AG04449 (cell line): Measurements from ENCODE around the gene TBX5.

Source experiments
- CTCF ChIA-PET: fragments of 350-600 bp; formaldehyde crosslinking; extraction: SDS; loops from one replicate; lab custom pipeline; 2021; ENCODE audit warnings: antibody characterized with exemption; lab: Yijun Ruan, JAX
- POLR2A ChIA-PET: fragments of 400-600, 350-600 bp; formaldehyde crosslinking; extraction: SDS; loops from one replicate; lab custom pipeline; 2020; ENCODE audit warnings: antibody characterized with exemption, inconsistent platforms; lab: Yijun Ruan, JAX
- DNase-seq: peaks from one replicate; pipeline ENCODE4 v3.0.0-alpha.2; 2010; ENCODE audit warnings: low read depth, low spot score
- H3K4me3 ChIP-seq: 2 replicates; pipeline ENCODE4 v1.5.1; 2011; ENCODE audit warnings: low read depth, mild to moderate bottlenecking, control low read depth, low read length
- CTCF ChIP-seq: IDR thresholded peaks from one replicate; pipeline ENCODE4 v1.5.1; 2011; ENCODE audit warnings: mild to moderate bottlenecking, moderate library complexity, low read length, control low read depth, inconsistent platforms; ENCODE audit not compliant: insufficient read depth; ENCODE audit errors: missing control alignments

TBX5 gene

GRCh38 chr12:114343585-114344302 is 62.2 kb downstream of the TBX5 start:
- H3K4me3 ChIP-seq: no peak overlapping the region
- CTCF ChIA-PET: no interaction called here
- POLR2A ChIA-PET: no interaction called here
- TF ChIP-seq CTCF: no peak
- DNase-seq: no peak

DNA sequence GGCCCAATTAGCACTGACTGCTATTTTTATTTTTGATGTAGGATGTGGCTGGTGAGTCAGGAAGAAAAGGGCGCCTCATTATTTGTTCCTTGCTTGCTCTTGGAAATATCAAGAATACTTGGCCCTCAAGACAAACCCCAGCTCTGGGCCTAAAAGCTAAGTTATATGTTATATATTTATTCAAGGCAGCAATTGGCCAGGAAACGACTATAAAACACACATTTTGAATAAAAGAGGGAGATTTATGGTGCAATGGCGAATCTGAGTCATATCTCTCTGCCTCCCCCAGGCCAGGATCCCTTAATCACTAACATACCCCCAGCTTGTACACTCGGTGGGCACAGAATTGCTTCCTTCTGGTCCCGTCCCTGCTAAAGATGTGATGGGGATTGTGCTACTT is 63.3 kb downstream of the TBX5 start:
- no peak for DNase-seq
- no peak for TF ChIP-seq CTCF
- POLR2A ChIA-PET: no interaction called here
- CTCF ChIA-PET: no interaction called here
- H3K4me3 ChIP-seq: no peak overlapping the region

DNA sequence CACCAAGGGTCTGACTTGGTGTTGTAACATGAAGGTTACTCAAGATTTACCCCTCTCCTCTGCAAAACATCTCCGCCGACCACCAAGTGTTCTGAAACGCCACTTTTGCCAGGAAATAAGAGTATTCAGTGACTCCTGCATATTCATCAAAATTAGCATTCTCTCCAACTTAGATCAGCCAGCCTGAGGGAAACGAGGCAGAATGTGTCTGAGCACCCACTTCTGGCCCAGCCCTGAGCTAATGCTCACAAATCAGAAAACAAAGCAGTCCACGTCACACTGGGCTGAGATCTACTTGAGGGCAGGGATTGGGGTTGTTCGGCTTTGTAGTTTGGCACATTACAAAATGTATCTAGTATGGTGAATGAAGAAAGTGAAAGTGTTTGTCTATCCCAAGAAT is 64.3 kb downstream of the TBX5 start:
- no peak for DNase-seq
- TF ChIP-seq CTCF: no peak
- CTCF ChIA-PET: no interaction called here
- H3K4me3 ChIP-seq: no peak overlapping the region
- POLR2A ChIA-PET: no interaction called here

DNA sequence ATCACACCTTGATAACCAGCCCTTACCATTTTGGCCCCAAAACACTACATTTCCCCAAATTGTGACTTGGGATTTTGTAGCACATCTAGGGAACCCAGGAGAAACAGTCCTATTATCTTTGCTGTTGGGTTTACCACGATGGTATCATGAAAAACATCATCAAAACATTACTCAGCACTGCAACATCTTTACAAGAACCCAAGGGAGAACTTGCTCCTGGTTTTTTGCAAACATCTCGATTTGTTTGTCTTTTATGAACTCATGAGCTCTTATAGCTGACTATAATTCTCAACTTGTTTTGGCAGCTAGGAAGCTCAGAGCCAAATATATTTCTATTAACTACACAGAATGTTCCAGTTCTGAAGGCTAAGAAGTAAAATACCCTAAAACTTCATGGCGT is 65.7 kb downstream of the TBX5 start:
- no peak for TF ChIP-seq CTCF
- POLR2A ChIA-PET: no interaction called here
- DNase-seq: no peak
- CTCF ChIA-PET: no interaction called here
- no peak overlapping the region for H3K4me3 ChIP-seq

- DNase-seq: no peak
- H3K4me3 ChIP-seq: no peak overlapping the region
- CTCF ChIA-PET: no interaction called here
- TF ChIP-seq CTCF: no peak
- POLR2A ChIA-PET: no interaction called here
These were observed 66.3 kb downstream of the TBX5 start for GRCh38 chr12:114339626-114340025.

GRCh38 chr12:114335607-114336006 is 70.3 kb downstream of the TBX5 start:
- H3K4me3 ChIP-seq: no peak overlapping the region
- no peak for TF ChIP-seq CTCF
- POLR2A ChIA-PET: no interaction called here
- CTCF ChIA-PET: no interaction called here
- no peak for DNase-seq
